Thyroid gland (tissue), 4 donors: Measurements from ENCODE around the gene MSLN. TPM values are rescaled to one million over a fixed set of nuclear protein-coding genes. Genes with fewer than 3 reads are reported as not detected.

Experiments
- DNase-seq, 2 donors: peaks; one replicate each; pipeline ENCODE4 v3.0.0-alpha.2; 2019
- H3K27ac ChIP-seq, 3 donors: fragments of 200-600 bp; sonication (generic); 1 replicate in 2 of 3; 2 replicates in 1 of 3; pipeline ENCODE4 v1.5.1; 2016 to 2019; ENCODE audit warnings: mild to moderate bottlenecking in 1 of 3, moderate library complexity in 1 of 3
- H3K27me3 ChIP-seq: fragments of 200-600 bp; sonication (generic); one replicate; pipeline ENCODE4 v1.5.1; 2019
- H3K36me3 ChIP-seq, 2 donors: fragments of 200-600 bp; sonication (generic); one replicate each; pipeline ENCODE4 v1.5.1; 2016 to 2019
- H3K4me1 ChIP-seq, 2 donors: fragments of 200-600 bp; sonication (generic); one replicate each; pipeline ENCODE4 v1.5.1; 2017 to 2019
- H3K4me3 ChIP-seq, 3 donors: fragments of 200-600 bp; sonication (generic); replicated peaks in 1 of 3; 1 replicate in 2 of 3; 2 replicates in 1 of 3; pipeline ENCODE4 v1.5.1; 2016; ENCODE audit warnings: mild to moderate bottlenecking in 1 of 3
- H3K9me3 ChIP-seq: fragments of 200-600 bp; sonication (generic); one replicate; pipeline ENCODE4 v1.5.1; 2017
- CTCF ChIP-seq, 6 experiments: fragments of 200-600 bp in 3 of 6; fragments of 450-650 bp in 3 of 6; sonication (generic) in 3 of 6; IDR thresholded peaks; one replicate each; pipeline ENCODE4 v1.5.1; 2016 to 2019; ENCODE audit warnings: antibody characterized with exemption in 6 of 6, mild to moderate bottlenecking in 2 of 6, inconsistent platforms in 1 of 6, moderate library complexity in 1 of 6
- POLR2A ChIP-seq, 2 donors: fragments of 450-650 bp; IDR thresholded peaks; one replicate each; pipeline ENCODE4 v1.6.1; 2017; ENCODE audit warnings: antibody characterized with exemption in 2 of 2, mild to moderate bottlenecking in 2 of 2, moderate library complexity in 1 of 2
- WGBS, 2 donors: methylation state at CpG; one replicate each; pipeline ENCODE4 v1.1.5; 2017; 5-methylcytosine and 5-hydroxymethylcytosine counted together
- intact Hi-C: fragments of 100-400 bp; cut with DNase I; formaldehyde crosslinking; loops from one replicate; pipeline ENCODE4 v1.15.1; 2023
- total RNA-seq, 4 donors: library from RNA; depleted of rRNA; stranded (reverse); fragments of >200 nt; gene quantifications; one replicate each; pipeline ENCODE4 v1.2.3, GENCODE V29; 2016

MSLN gene
- total RNA-seq, 4 donors from 2014 or later = not detected

GRCh38 chr16:728131-728889 is 32.2 kb upstream of the MSLN start:
- WGBS, 2 donors = 0% methylated on average over 4 of the region's 80 CpGs; no CpG with 5 or more reads in 1 of the 2 donors
- Histone ChIP-seq H3K27me3 (no peaks in the 10 kb centered on the region), H3K36me3 (peaks cover 6 to 7% of the 10 kb centered on the region in 2 donors), H3K27ac (no peak overlapping the region), H3K4me1 (peaks cover 24 to 28% of the 10 kb centered on the region in 2 donors), H3K4me3 (peak overlapping the region in 1 of 3 donors; percentile 41), H3K9me3 (no peaks in the 10 kb centered on the region)
- intact Hi-C loops = no loop called here
- no peak for TF ChIP-seq CTCF (IDR thresholded peaks at IDR 0.05)
- TF ChIP-seq POLR2A (IDR thresholded peaks at IDR 0.05) = no peak
- peak; percentile 37 to 47 for DNase-seq

- Histone ChIP-seq H3K36me3 (peaks cover 7 to 14% of the 10 kb centered on the region in 2 donors), H3K9me3 (no peaks in the 10 kb centered on the region), H3K4me1 (peaks cover 24 to 28% of the 10 kb centered on the region in 2 donors), H3K27me3 (no peaks in the 10 kb centered on the region), H3K4me3 (no peak overlapping the region), H3K27ac (no peak overlapping the region)
- intact Hi-C loops = no loop called here
- DNase-seq = no peak
- TF ChIP-seq POLR2A (IDR thresholded peaks at IDR 0.05) = no peak
- no peak for TF ChIP-seq CTCF (IDR thresholded peaks at IDR 0.05)
- WGBS, 2 donors = 81 to 94% methylated on average over 5 to 8 of the region's 55 CpGs
These were observed 31.4 kb upstream of the MSLN start for GRCh38 chr16:728890-729744.

- Histone ChIP-seq H3K9me3 (no peaks in the 10 kb centered on the region), H3K4me1 (peaks cover 24 to 28% of the 10 kb centered on the region in 2 donors), H3K27ac (no peak overlapping the region), H3K27me3 (no peaks in the 10 kb centered on the region), H3K4me3 (no peak overlapping the region), H3K36me3 (peaks cover 7 to 21% of the 10 kb centered on the region in 2 donors)
- WGBS, 2 donors = 91 to 92% methylated on average over 20 to 24 of the region's 37 CpGs
- no peak for DNase-seq
- no peak for TF ChIP-seq POLR2A (IDR thresholded peaks at IDR 0.05)
- TF ChIP-seq CTCF (IDR thresholded peaks at IDR 0.05) = no peak
- intact Hi-C loops = no loop called here
These were observed 30.5 kb upstream of the MSLN start for GRCh38 chr16:729768-730665.

GRCh38 chr16:730666-731509 is 29.6 kb upstream of the MSLN start:
- no peak for DNase-seq
- TF ChIP-seq CTCF (IDR thresholded peaks at IDR 0.05) = no peak
- H3K9me3 ChIP-seq = no peaks in the 10 kb centered on the region
- no peak overlapping the region for H3K4me3 ChIP-seq
- peaks cover 24 to 28% of the 10 kb centered on the region in 2 donors for H3K4me1 ChIP-seq
- 88 to 99% methylated on average over 10 to 13 of the region's 22 CpGs for WGBS, 2 donors
- intact Hi-C loops = no loop called here
- H3K27me3 ChIP-seq = no peaks in the 10 kb centered on the region
- H3K36me3 ChIP-seq = peaks cover 12 to 26% of the 10 kb centered on the region in 2 donors
- no peak overlapping the region for H3K27ac ChIP-seq
